Ammon's horn (tissue), 1 donor: ENCODE measurements around the gene AP2S1.
"Not testable (repeated sequence)": the region's sequence is repeated elsewhere in the genome, so short reads cannot be mapped to it uniquely, and the experiment has no call there.

ENCODE experiments used
- DNase-seq: peaks from one replicate; pipeline ENCODE4 v3.0.0-alpha.2; 2016; ENCODE audit warnings: low spot score

AP2S1 gene

GRCh38 chr19:46850228-46851203 lies at the start of gene AP2S1:
Gene AP2S1 (minus strand): TSS chr19:46850846. CDS start chr19:46850766, 80 bp downstream.
- peak; percentile 99 for DNase-seq

- DNase-seq, result no peak
These were observed 49.7 kb upstream of the AP2S1 start for GRCh38 chr19:46900341-46900740.

- peak; percentile 79 for DNase-seq
These were observed 48.1 kb upstream of the AP2S1 start for GRCh38 chr19:46898731-46899130.

GRCh38 chr19:46896076-46896794 lies 45.6 kb upstream of the AP2S1 start:
- DNase-seq, result no peak

GRCh38 chr19:46892252-46893179 lies 41.9 kb upstream of the AP2S1 start:
- no peak for DNase-seq

GRCh38 chr19:46890423-46891170 lies 40.0 kb upstream of the AP2S1 start:
- DNase-seq, result no peak

- no peak for DNase-seq
These were observed 36.7 kb upstream of the AP2S1 start for GRCh38 chr19:46887240-46887782.

- DNase-seq, result no peak
These were observed 36.0 kb upstream of the AP2S1 start for GRCh38 chr19:46886546-46887239.

GRCh38 chr19:46885411-46885810 lies 34.8 kb upstream of the AP2S1 start:
- DNase-seq, result no peak

GRCh38 chr19:46882751-46883150 lies 32.1 kb upstream of the AP2S1 start:
- not testable (repeated sequence) for DNase-seq

- no peak for DNase-seq
These were observed 31.4 kb upstream of the AP2S1 start for GRCh38 chr19:46882034-46882433.

GRCh38 chr19:46881092-46881491 lies 30.4 kb upstream of the AP2S1 start:
- DNase-seq, result no peak

GRCh38 chr19:46880431-46880830 lies 29.8 kb upstream of the AP2S1 start:
- no peak for DNase-seq

GRCh38 chr19:46878613-46879375 lies 28.1 kb upstream of the AP2S1 start:
- no peak for DNase-seq

- no peak for DNase-seq
These were observed 25.0 kb upstream of the AP2S1 start for GRCh38 chr19:46875657-46876056.

- DNase-seq, result no peak
These were observed 24.6 kb upstream of the AP2S1 start for GRCh38 chr19:46875234-46875633.

GRCh38 chr19:46872967-46873366 lies 22.3 kb upstream of the AP2S1 start:
- DNase-seq, result no peak

- DNase-seq, result not testable (repeated sequence)
These were observed 20.5 kb upstream of the AP2S1 start for GRCh38 chr19:46871173-46871572.

GRCh38 chr19:46868025-46868802 lies 17.6 kb upstream of the AP2S1 start:
- no peak for DNase-seq
